Liver (tissue), 3 donors: ENCODE measurements around the gene CYP4F22.

Experiments
- CTCF ChIP-seq: fragments of 150-350 bp; IDR thresholded peaks from 2 replicates; pipeline ENCODE4 v1.5.1; 2017; ENCODE audit warnings: improper control_type of control experiment, low read depth, low read length; ENCODE audit not compliant: missing input control
- EGR1 ChIP-seq, 2 donors: IDR thresholded peaks; 2 replicates each; pipeline ENCODE4 v1.6.1; 2016 to 2018; ENCODE audit warnings: antibody characterized with exemption in 2 of 2, low read depth in 2 of 2
- GABPA ChIP-seq, 2 donors: IDR thresholded peaks in 1 of 2; conservative IDR thresholded peaks in 1 of 2; 2 replicates each; pipeline ENCODE4 v1.6.1; 2016; ENCODE audit warnings: antibody characterized with exemption in 2 of 2, mild to moderate bottlenecking in 1 of 2, moderate library complexity in 1 of 2
- HNF4G ChIP-seq: IDR thresholded peaks from 2 replicates; pipeline ENCODE4 v1.6.1; 2016; ENCODE audit warnings: antibody characterized with exemption
- JUND ChIP-seq, 2 donors: IDR thresholded peaks; 2 replicates each; pipeline ENCODE4 v1.6.1; 2016; ENCODE audit warnings: antibody characterized with exemption in 2 of 2
- RAD21 ChIP-seq, 2 donors: IDR thresholded peaks; 2 replicates each; pipeline ENCODE4 v1.6.1; 2016; ENCODE audit warnings: antibody characterized with exemption in 2 of 2, mild to moderate bottlenecking in 2 of 2
- RXRA ChIP-seq, 2 donors: IDR thresholded peaks; 2 replicates each; pipeline ENCODE4 v1.6.1; 2017 to 2018; ENCODE audit warnings: antibody characterized with exemption in 2 of 2, mild to moderate bottlenecking in 1 of 2
- SP1 ChIP-seq: IDR thresholded peaks from 2 replicates; pipeline ENCODE4 v1.6.1; 2018; ENCODE audit warnings: antibody characterized with exemption, mild to moderate bottlenecking
- TAF1 ChIP-seq: conservative IDR thresholded peaks from 2 replicates; pipeline ENCODE4 v1.6.1; 2016; ENCODE audit warnings: antibody characterized with exemption, mild to moderate bottlenecking
- YY1 ChIP-seq: IDR thresholded peaks from 2 replicates; pipeline ENCODE4 v1.6.1; 2016; ENCODE audit warnings: antibody characterized with exemption, mild to moderate bottlenecking
- TF ChIP-seq, protein P1 (sequence below): IDR thresholded peaks from 2 replicates; pipeline ENCODE4 v1.6.1; 2016; ENCODE audit warnings: antibody characterized with exemption, mild to moderate bottlenecking
- TF ChIP-seq, protein P2 (sequence below): IDR thresholded peaks from 2 replicates; pipeline ENCODE4 v1.6.1; 2016; ENCODE audit warnings: antibody characterized with exemption
- TF ChIP-seq, protein P3 (sequence below): IDR thresholded peaks from 2 replicates; pipeline ENCODE4 v1.6.1; 2016; ENCODE audit warnings: antibody characterized with exemption
- donor health status: healthy.
- donor health status: healthy.

- no peak for TF ChIP-seq CTCF
- no peak for TF ChIP-seq RAD21 (IDR thresholded peaks at IDR 0.05)
- TF ChIP-seq, protein P1, sequence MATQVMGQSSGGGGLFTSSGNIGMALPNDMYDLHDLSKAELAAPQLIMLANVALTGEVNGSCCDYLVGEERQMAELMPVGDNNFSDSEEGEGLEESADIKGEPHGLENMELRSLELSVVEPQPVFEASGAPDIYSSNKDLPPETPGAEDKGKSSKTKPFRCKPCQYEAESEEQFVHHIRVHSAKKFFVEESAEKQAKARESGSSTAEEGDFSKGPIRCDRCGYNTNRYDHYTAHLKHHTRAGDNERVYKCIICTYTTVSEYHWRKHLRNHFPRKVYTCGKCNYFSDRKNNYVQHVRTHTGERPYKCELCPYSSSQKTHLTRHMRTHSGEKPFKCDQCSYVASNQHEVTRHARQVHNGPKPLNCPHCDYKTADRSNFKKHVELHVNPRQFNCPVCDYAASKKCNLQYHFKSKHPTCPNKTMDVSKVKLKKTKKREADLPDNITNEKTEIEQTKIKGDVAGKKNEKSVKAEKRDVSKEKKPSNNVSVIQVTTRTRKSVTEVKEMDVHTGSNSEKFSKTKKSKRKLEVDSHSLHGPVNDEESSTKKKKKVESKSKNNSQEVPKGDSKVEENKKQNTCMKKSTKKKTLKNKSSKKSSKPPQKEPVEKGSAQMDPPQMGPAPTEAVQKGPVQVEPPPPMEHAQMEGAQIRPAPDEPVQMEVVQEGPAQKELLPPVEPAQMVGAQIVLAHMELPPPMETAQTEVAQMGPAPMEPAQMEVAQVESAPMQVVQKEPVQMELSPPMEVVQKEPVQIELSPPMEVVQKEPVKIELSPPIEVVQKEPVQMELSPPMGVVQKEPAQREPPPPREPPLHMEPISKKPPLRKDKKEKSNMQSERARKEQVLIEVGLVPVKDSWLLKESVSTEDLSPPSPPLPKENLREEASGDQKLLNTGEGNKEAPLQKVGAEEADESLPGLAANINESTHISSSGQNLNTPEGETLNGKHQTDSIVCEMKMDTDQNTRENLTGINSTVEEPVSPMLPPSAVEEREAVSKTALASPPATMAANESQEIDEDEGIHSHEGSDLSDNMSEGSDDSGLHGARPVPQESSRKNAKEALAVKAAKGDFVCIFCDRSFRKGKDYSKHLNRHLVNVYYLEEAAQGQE: no peak
- TF ChIP-seq EGR1 (IDR thresholded peaks at IDR 0.05; ENCODE audit: low read depth in 2 of 2): no peak
- TF ChIP-seq TAF1: no peak
- TF ChIP-seq JUND (IDR thresholded peaks at IDR 0.05): no peak
- TF ChIP-seq YY1: no peak
- TF ChIP-seq, protein P2, sequence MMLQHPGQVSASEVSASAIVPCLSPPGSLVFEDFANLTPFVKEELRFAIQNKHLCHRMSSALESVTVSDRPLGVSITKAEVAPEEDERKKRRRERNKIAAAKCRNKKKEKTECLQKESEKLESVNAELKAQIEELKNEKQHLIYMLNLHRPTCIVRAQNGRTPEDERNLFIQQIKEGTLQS: no peak
- TF ChIP-seq GABPA (IDR thresholded peaks at IDR 0.05 in 1 of 2, conservative IDR thresholded peaks at IDR 0.05 in 1 of 2): no peak
- TF ChIP-seq, protein P3, sequence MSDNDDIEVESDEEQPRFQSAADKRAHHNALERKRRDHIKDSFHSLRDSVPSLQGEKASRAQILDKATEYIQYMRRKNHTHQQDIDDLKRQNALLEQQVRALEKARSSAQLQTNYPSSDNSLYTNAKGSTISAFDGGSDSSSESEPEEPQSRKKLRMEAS: no peak
- no peak for TF ChIP-seq HNF4G
- TF ChIP-seq SP1: no peak
- TF ChIP-seq RXRA (IDR thresholded peaks at IDR 0.05): no peak
These were observed 40.6 kb upstream of the CYP4F22 start for GRCh38 chr19:15467734-15468214.
